SK-N-SH (cell line): ENCODE data around the gene CLMN. TPM values are rescaled to one million over a fixed set of nuclear protein-coding genes. Genes with fewer than 3 reads are reported as not detected.

Source experiments
- CTCF ChIA-PET: fragments of 300-600, 350-600 bp; formaldehyde crosslinking; extraction: SDS; loops from one replicate; lab custom pipeline; 2021; lab: Yijun Ruan, JAX
- POLR2A ChIA-PET: fragments of 350-600 bp; sonication (Branson Sonifier 250); formaldehyde crosslinking; extraction: SDS; loops from one replicate; lab custom pipeline; 2020; ENCODE audit warnings: antibody characterized with exemption, inconsistent platforms; lab: Yijun Ruan, JAX
- DNase-seq: peaks from one replicate; pipeline ENCODE4 v3.0.0; 2012
- H2AFZ ChIP-seq: fragments of 200-600 bp; sonication (generic); 2 replicates; pipeline ENCODE4 v1.8.1; 2016; ENCODE audit warnings: antibody characterized with exemption, mild to moderate bottlenecking, low read depth
- H3F3A ChIP-seq: fragments of 200-600 bp; sonication (generic); replicated peaks from 2 replicates; pipeline ENCODE3; 2016; ENCODE audit warnings: antibody characterized with exemption, mild to moderate bottlenecking; ENCODE audit not compliant: insufficient read depth
- H3K27ac ChIP-seq, 2 experiments: fragments of 200-500 bp in 1 of 2; fragments of 200-600 bp in 1 of 2; sonication (Bioruptor generic) in 1 of 2; sonication (generic), shearing (Covaris generic) in 1 of 2; 2 replicates each; pipeline versions ENCODE4 v1.5.1 to v1.6.1; 2014 to 2016; ENCODE audit warnings: low read depth in 2 of 2, inconsistent platforms in 1 of 2, low read length in 1 of 2, mild to moderate bottlenecking in 1 of 2, mixed read lengths in 1 of 2
- H3K27me3 ChIP-seq: fragments of 200-600 bp; sonication (generic), shearing (Covaris generic); 2 replicates; pipeline ENCODE4 v1.6.1; 2016; ENCODE audit warnings: mixed run types; ENCODE audit not compliant: insufficient read depth
- H3K36me3 ChIP-seq, 2 experiments: fragments of 200-500 bp in 1 of 2; fragments of 200-600 bp in 1 of 2; sonication (Bioruptor generic) in 1 of 2; sonication (generic) in 1 of 2; replicated peaks in 1 of 2; 2 replicates each; pipeline versions ENCODE3 to v1.5.1; 2014 to 2016; ENCODE audit warnings: low read length in 1 of 2, mild to moderate bottlenecking in 1 of 2; ENCODE audit not compliant: insufficient read depth in 2 of 2, control insufficient read depth in 1 of 2
- H3K4me1 ChIP-seq, 2 experiments: fragments of 200-500 bp in 1 of 2; fragments of 200-600 bp in 1 of 2; sonication (Bioruptor generic) in 1 of 2; sonication (generic), shearing (Covaris generic) in 1 of 2; 2 replicates each; pipeline versions ENCODE4 v1.5.1 to v1.6.1; 2014 to 2016; ENCODE audit warnings: low read depth in 1 of 2, low read length in 1 of 2, mixed run types in 1 of 2; ENCODE audit not compliant: insufficient read depth in 2 of 2, control insufficient read depth in 1 of 2
- H3K4me2 ChIP-seq: fragments of 200-600 bp; sonication (generic), shearing (Covaris generic); 2 replicates; pipeline ENCODE4 v1.6.1; 2017; ENCODE audit warnings: mixed run types
- H3K4me3 ChIP-seq, 2 experiments: fragments of 200-500 bp in 1 of 2; fragments of 200-600 bp in 1 of 2; sonication (Bioruptor generic) in 1 of 2; sonication (generic), shearing (Covaris generic) in 1 of 2; 2 replicates each; pipeline versions ENCODE4 v1.5.1 to v1.8.1; 2014 to 2016; ENCODE audit warnings: low read depth in 2 of 2, inconsistent platforms in 1 of 2, low read length in 1 of 2, mild to moderate bottlenecking in 1 of 2, mixed read lengths in 1 of 2, moderate library complexity in 1 of 2
- H3K79me2 ChIP-seq: fragments of 200-600 bp; sonication (generic); 2 replicates; pipeline ENCODE4 v1.8.1; 2017; ENCODE audit warnings: mild to moderate bottlenecking; ENCODE audit not compliant: insufficient read depth
- H3K9ac ChIP-seq: fragments of 200-600 bp; sonication (generic); 2 replicates; pipeline ENCODE4 v1.6.1; 2017; ENCODE audit warnings: mixed run types
- H3K9me2 ChIP-seq: fragments of 200-600 bp; sonication (generic); 2 replicates; pipeline ENCODE4 v1.6.1; 2017; ENCODE audit warnings: mixed run types
- H3K9me3 ChIP-seq: fragments of 200-600 bp; sonication (generic); 2 replicates; pipeline ENCODE4 v1.6.1; 2017; ENCODE audit warnings: mixed run types, mild to moderate bottlenecking, moderate library complexity
- H4K20me1 ChIP-seq: fragments of 200-600 bp; sonication (generic); 2 replicates; pipeline ENCODE4 v1.6.1; 2017; ENCODE audit warnings: mild to moderate bottlenecking, mixed run types; ENCODE audit not compliant: insufficient read depth
- CTCF ChIP-seq: fragments of 200-600 bp; sonication (generic); IDR thresholded peaks from 2 replicates; pipeline ENCODE4 v1.6.1; 2017; ENCODE audit warnings: antibody characterized with exemption, mild to moderate bottlenecking, moderate library complexity
- EZH2phosphoT487 ChIP-seq: fragments of 200-600 bp; sonication (generic); IDR thresholded peaks from 2 replicates; pipeline ENCODE4 v1.6.1; 2017; ENCODE audit warnings: low read depth, mixed run types, mild to moderate bottlenecking, antibody characterized with exemption, moderate library complexity, borderline replicate concordance
- GABPA ChIP-seq: IDR thresholded peaks from 2 replicates; pipeline ENCODE4 v1.4.0; 2012; ENCODE audit warnings: low read depth, mild to moderate bottlenecking
- JUND ChIP-seq: IDR thresholded peaks from 2 replicates; pipeline ENCODE4 v1.4.0; 2012
- MEF2A ChIP-seq: IDR thresholded peaks from 2 replicates; pipeline ENCODE4 v1.4.0; 2012; ENCODE audit warnings: low read depth, borderline replicate concordance
- NRF1 ChIP-seq: IDR thresholded peaks from 2 replicates; pipeline ENCODE4 v1.6.1; 2012; ENCODE audit warnings: low read depth, mild to moderate bottlenecking, low read length
- PBX3 ChIP-seq: IDR thresholded peaks from 2 replicates; pipeline ENCODE4; 2012
- RFX5 ChIP-seq: IDR thresholded peaks from 2 replicates; pipeline ENCODE4 v1.6.1; 2012; ENCODE audit warnings: mild to moderate bottlenecking, improper control_type of control experiment, low read length
- RXRA ChIP-seq: IDR thresholded peaks from 2 replicates; pipeline ENCODE4 v1.4.0; 2012; ENCODE audit warnings: low read depth, mild to moderate bottlenecking, borderline replicate concordance
- SMC3 ChIP-seq: IDR thresholded peaks from 2 replicates; pipeline ENCODE4 v1.6.1; 2012; ENCODE audit warnings: low read depth, low read length, improper control_type of control experiment
- TAF1 ChIP-seq: IDR thresholded peaks from 2 replicates; pipeline ENCODE4 v1.6.1; 2012; ENCODE audit warnings: low read depth, mild to moderate bottlenecking, low read length, moderate library complexity, borderline replicate concordance
- TCF12 ChIP-seq: IDR thresholded peaks from 2 replicates; pipeline ENCODE4 v1.4.0; 2012
- TEAD4 ChIP-seq: IDR thresholded peaks from 2 replicates; pipeline ENCODE4 v1.4.0; 2012; ENCODE audit warnings: mild to moderate bottlenecking, borderline replicate concordance; ENCODE audit not compliant: insufficient read depth
- YY1 ChIP-seq: IDR thresholded peaks from 2 replicates; pipeline ENCODE4 v1.4.0; 2012; ENCODE audit warnings: low read depth, mild to moderate bottlenecking
- ZBTB33 ChIP-seq: IDR thresholded peaks from 2 replicates; pipeline ENCODE4 v1.4.0; 2012; ENCODE audit warnings: low read depth, borderline replicate concordance
- WGBS: methylation state at CpG from one replicate; pipeline ENCODE4 v1.1.6; 2017; ENCODE audit warnings: low lambda C conversion rate; 5-methylcytosine and 5-hydroxymethylcytosine counted together
- polyA plus RNA-seq, 3 experiments: library from polyadenylated mRNA; depleted of rRNA; stranded (reverse); fragments of >200 nt; gene quantifications; 2 replicates each; pipeline ENCODE4 v1.2.3, GENCODE V29; 2012
- TF ChIP-seq, protein P1 (sequence below): IDR thresholded peaks from 2 replicates; pipeline ENCODE4 v1.4.0; 2012; ENCODE audit warnings: low read depth
- TF ChIP-seq, protein P2 (sequence below): fragments of 150-350 bp; IDR thresholded peaks from 2 replicates; pipeline ENCODE4 v1.6.1; 2017; ENCODE audit warnings: antibody characterized with exemption, low read length, low read depth, borderline replicate concordance

CLMN gene
- polyA plus RNA-seq, 1 of the 3 experiments (the other 2 are of a cell fraction), result 1.4 TPM

- Histone ChIP-seq H3K36me3 (no peaks in the 10 kb centered on the region), H3K9ac (no peak overlapping the region), H3K4me3 (no peak overlapping the region), H3K4me2 (no peak overlapping the region), H3K27ac (no peak overlapping the region), H2AFZ (no peak overlapping the region), H3K9me3 (no peaks in the 10 kb centered on the region), H3K9me2 (no peaks in the 10 kb centered on the region), H3F3A (no peaks in the 10 kb centered on the region), H3K79me2 (no peaks in the 10 kb centered on the region), H3K4me1 (peaks cover 0 to 15% of the 10 kb centered on the region in 2 experiments; a peak in 1 of 4 replicates), H3K27me3 (no peaks in the 10 kb centered on the region), H4K20me1 (no peaks in the 10 kb centered on the region)
- no peak for DNase-seq
- WGBS, result 97% methylated on average over 11 of the region's 17 CpGs
- no peak for TF ChIP-seq RXRA
- TF ChIP-seq JUND, result no peak
- TF ChIP-seq NRF1, result no peak
- TF ChIP-seq YY1, result no peak
- no peak for TF ChIP-seq TEAD4
- no peak for TF ChIP-seq EZH2phosphoT487
- TF ChIP-seq, protein P1, sequence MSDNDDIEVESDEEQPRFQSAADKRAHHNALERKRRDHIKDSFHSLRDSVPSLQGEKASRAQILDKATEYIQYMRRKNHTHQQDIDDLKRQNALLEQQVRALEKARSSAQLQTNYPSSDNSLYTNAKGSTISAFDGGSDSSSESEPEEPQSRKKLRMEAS, result no peak
- TF ChIP-seq, protein P2, sequence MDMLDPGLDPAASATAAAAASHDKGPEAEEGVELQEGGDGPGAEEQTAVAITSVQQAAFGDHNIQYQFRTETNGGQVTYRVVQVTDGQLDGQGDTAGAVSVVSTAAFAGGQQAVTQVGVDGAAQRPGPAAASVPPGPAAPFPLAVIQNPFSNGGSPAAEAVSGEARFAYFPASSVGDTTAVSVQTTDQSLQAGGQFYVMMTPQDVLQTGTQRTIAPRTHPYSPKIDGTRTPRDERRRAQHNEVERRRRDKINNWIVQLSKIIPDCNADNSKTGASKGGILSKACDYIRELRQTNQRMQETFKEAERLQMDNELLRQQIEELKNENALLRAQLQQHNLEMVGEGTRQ, result no peak
- no peak for TF ChIP-seq CTCF
- no peak for TF ChIP-seq SMC3
- TF ChIP-seq RFX5, result no peak
- no peak for TF ChIP-seq MEF2A
- TF ChIP-seq ZBTB33, result no peak
- no peak for TF ChIP-seq PBX3
- no peak for TF ChIP-seq TCF12
- TF ChIP-seq GABPA, result no peak
- no peak for TF ChIP-seq TAF1
- CTCF ChIA-PET, result no interaction called here
- POLR2A ChIA-PET, result no interaction called here
These were observed 82.4 kb downstream of the CLMN start for GRCh38 chr14:95237121-95237957.
